ENCODE results near the gene HBEGF.

DNA sequence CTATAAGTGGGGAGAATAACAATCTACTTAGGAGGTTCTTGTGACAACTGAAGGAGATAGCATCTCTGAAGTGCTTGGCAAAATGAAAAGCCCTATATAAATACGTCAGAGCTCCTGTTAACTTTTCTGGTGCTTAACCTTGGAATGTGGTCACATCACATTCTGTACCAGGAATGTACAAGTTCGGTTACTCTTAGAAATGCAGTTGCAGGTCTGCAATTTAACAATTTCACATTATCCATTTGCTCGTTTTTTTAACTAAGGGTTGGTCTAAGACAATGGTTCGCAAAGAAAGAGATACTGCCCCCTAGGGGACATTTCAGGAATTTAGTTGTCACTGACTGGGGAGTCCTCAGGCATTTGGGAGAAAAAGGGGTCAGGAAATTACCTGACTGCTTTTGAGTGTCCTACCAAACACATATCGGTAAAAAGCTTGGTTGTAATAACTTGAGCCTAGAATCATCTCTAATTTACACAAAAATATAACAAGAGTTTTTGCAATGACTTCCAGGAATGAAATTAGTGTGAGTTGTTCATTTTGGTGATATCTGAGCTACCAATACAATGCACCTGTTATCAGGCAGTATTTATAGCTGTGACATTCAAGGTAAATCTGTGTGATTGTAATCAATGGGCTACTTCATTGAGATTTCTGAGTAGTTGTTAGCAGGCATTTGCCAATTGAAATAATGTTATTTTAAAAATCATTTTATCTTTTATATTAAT is 5.4 kb upstream of the HBEGF start:
- TF ChIP-seq, protein P1, sequence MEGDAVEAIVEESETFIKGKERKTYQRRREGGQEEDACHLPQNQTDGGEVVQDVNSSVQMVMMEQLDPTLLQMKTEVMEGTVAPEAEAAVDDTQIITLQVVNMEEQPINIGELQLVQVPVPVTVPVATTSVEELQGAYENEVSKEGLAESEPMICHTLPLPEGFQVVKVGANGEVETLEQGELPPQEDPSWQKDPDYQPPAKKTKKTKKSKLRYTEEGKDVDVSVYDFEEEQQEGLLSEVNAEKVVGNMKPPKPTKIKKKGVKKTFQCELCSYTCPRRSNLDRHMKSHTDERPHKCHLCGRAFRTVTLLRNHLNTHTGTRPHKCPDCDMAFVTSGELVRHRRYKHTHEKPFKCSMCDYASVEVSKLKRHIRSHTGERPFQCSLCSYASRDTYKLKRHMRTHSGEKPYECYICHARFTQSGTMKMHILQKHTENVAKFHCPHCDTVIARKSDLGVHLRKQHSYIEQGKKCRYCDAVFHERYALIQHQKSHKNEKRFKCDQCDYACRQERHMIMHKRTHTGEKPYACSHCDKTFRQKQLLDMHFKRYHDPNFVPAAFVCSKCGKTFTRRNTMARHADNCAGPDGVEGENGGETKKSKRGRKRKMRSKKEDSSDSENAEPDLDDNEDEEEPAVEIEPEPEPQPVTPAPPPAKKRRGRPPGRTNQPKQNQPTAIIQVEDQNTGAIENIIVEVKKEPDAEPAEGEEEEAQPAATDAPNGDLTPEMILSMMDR (IDR thresholded peaks at IDR 0.05): peak; percentile 85 to 94 (median 86)
- no peak for TF ChIP-seq EP300 (IDR thresholded peaks at IDR 0.05)
